Endothelial cell of umbilical vein (primary cell): ENCODE results near the gene IBA57. TPM values are rescaled to one million over a fixed set of nuclear protein-coding genes. Genes with fewer than 3 reads are reported as not detected.
A peak's percentile ranks its signal among the peaks of the same experiment; 100 is the strongest.

ENCODE experiments used
- BruUV-seq: library from RNA; stranded (reverse); fragments of 400-500 nt; replicated peaks from 2 replicates; lab custom pipeline; 2021; lab: Mats Ljungman, UMichigan
- CTCF ChIA-PET: fragments of 300-600, 350-600 bp; sonication (Branson Sonifier 250); formaldehyde crosslinking; loops from one replicate; lab custom pipeline; 2021; ENCODE audit warnings: antibody characterized with exemption, inconsistent platforms; lab: Charles Lee
- POLR2A ChIA-PET: fragments of 300-600, 350-600 bp; sonication (Branson Sonifier 250); formaldehyde crosslinking; loops from one replicate; lab custom pipeline; 2021; ENCODE audit warnings: antibody characterized with exemption, inconsistent platforms; lab: Charles Lee
- DNase-seq: peaks from one replicate; pipeline ENCODE4 v3.0.0-alpha.2; 2011; ENCODE audit warnings: low read depth, low spot score
- FAIRE-seq: peaks from 2 replicates; lab custom pipeline; 2011; peaks lifted over from hg19 to GRCh38; lab: Jason Lieb, UNC
- H2AFZ ChIP-seq: 2 replicates; pipeline ENCODE4 v1.6.0; 2012; ENCODE audit warnings: low read depth, low read length, control low read depth, inconsistent platforms
- H3K27ac ChIP-seq: 2 replicates; pipeline ENCODE4 v1.5.1; 2011; ENCODE audit warnings: low read depth, mild to moderate bottlenecking, control low read depth, low read length, moderate library complexity; ENCODE audit not compliant: insufficient read depth
- H3K27me3 ChIP-seq, 2 experiments: 2 replicates each; pipeline versions ENCODE4 v1.6.0 to v1.6.1; 2011; ENCODE audit warnings: low read length in 2 of 2, mixed read lengths in 1 of 2; ENCODE audit not compliant: control insufficient read depth in 2 of 2, insufficient read depth in 2 of 2
- H3K36me3 ChIP-seq, 2 experiments: 2 replicates in 1 of 2; 3 replicates in 1 of 2; pipeline ENCODE4 v1.5.1; 2011; ENCODE audit warnings: low read length in 2 of 2, mild to moderate bottlenecking in 1 of 2, moderate library complexity in 1 of 2; ENCODE audit not compliant: control insufficient read depth in 2 of 2, insufficient read depth in 2 of 2; ENCODE audit errors: extremely low read depth in 1 of 2
- H3K4me1 ChIP-seq: 3 replicates; pipeline ENCODE4 v1.5.1; 2011; ENCODE audit warnings: mild to moderate bottlenecking, low read length; ENCODE audit not compliant: control insufficient read depth, insufficient read depth; ENCODE audit errors: extremely low read depth
- H3K4me2 ChIP-seq: 2 replicates; pipeline ENCODE4 v1.6.1; 2011; ENCODE audit warnings: low read length, control low read depth, mixed read lengths; ENCODE audit not compliant: insufficient read depth
- H3K4me3 ChIP-seq, 3 experiments: fragments of 200-600 bp in 1 of 3; sonication (generic), shearing (Covaris generic) in 1 of 3; replicated peaks in 1 of 3; 2 replicates each; pipeline ENCODE4 v1.5.1; 2011 to 2016; ENCODE audit warnings: control low read depth in 3 of 3, low read length in 3 of 3, mild to moderate bottlenecking in 2 of 3, inconsistent platforms in 1 of 3, low read depth in 1 of 3, moderate library complexity in 1 of 3; ENCODE audit not compliant: insufficient read depth in 1 of 3
- H3K79me2 ChIP-seq: 2 replicates; pipeline ENCODE4 v1.6.0; 2012; ENCODE audit warnings: low read length, inconsistent platforms; ENCODE audit not compliant: control insufficient read depth, insufficient read depth
- H3K9ac ChIP-seq: replicated peaks from 2 replicates; pipeline ENCODE3; 2011; ENCODE audit warnings: low read length, control low read depth; ENCODE audit not compliant: insufficient read depth; ENCODE audit errors: extremely low read depth
- H3K9me1 ChIP-seq: replicated peaks from 3 replicates; pipeline ENCODE4 v1.6.0; 2011; ENCODE audit warnings: mild to moderate bottlenecking, low read length; ENCODE audit not compliant: control insufficient read depth, insufficient read depth; ENCODE audit errors: extremely low read depth
- H3K9me3 ChIP-seq: replicated peaks from 2 replicates; pipeline ENCODE4 v1.5.1; 2012; ENCODE audit warnings: low read length, inconsistent platforms; ENCODE audit not compliant: control insufficient read depth, insufficient read depth
- H4K20me1 ChIP-seq: replicated peaks from 2 replicates; pipeline ENCODE3; 2011; ENCODE audit warnings: mild to moderate bottlenecking, low read length; ENCODE audit not compliant: control insufficient read depth, insufficient read depth; ENCODE audit errors: extremely low read depth
- CTCF ChIP-seq, 2 donors: IDR thresholded peaks; 1 replicate in 1 of 2; 2 replicates in 1 of 2; pipeline ENCODE4 v1.5.1; 2011; ENCODE audit warnings: low read length in 2 of 2, mild to moderate bottlenecking in 2 of 2, moderate library complexity in 2 of 2, control low read depth in 1 of 2, inconsistent platforms in 1 of 2, low read depth in 1 of 2; ENCODE audit not compliant: insufficient read depth in 1 of 2; ENCODE audit errors: extremely low read depth in 1 of 2
- GATA2 ChIP-seq: IDR thresholded peaks from 2 replicates; pipeline ENCODE4 v1.7.0; 2011; ENCODE audit warnings: low read depth, mild to moderate bottlenecking, moderate library complexity, mixed read lengths, low read length; ENCODE audit not compliant: insufficient read length, insufficient read depth
- dilution Hi-C: fragments of 300-500 bp; cut with MboI; formaldehyde crosslinking; loops from one replicate; pipeline ENCODE4 v1.15.0; 2019; ENCODE audit warnings: low sequenced_read_pairs; ENCODE audit not compliant: extremely low pct_ligation_motif_present
- intact Hi-C: fragments of 100-400 bp; cut with micrococcal nuclease; formaldehyde crosslinking; loops from one replicate; pipeline ENCODE4 v1.10.0; 2022
- polyA plus RNA-seq, 4 experiments: library from polyadenylated mRNA; depleted of rRNA in 3 of 4; stranded (reverse) in 3 of 4; unstranded in 1 of 4; fragments of >200 nt; gene quantifications; 2 replicates each; pipeline versions ENCODE4 v1.2.1 to v1.2.3, GENCODE V29; 2011 to 2012; ENCODE audit warnings: missing spikeins in 1 of 4
- total RNA-seq: library from RNA; stranded (reverse); gene quantifications from 2 replicates; pipeline ENCODE4 v1.2.3, GENCODE V29; 2021

Gene IBA57
- total and polyA plus RNA-seq, 2 donors (not counting 3 experiments of a cell fraction or from before 2014, with no cell fraction given): 3.4 to 7.7 TPM

DNA sequence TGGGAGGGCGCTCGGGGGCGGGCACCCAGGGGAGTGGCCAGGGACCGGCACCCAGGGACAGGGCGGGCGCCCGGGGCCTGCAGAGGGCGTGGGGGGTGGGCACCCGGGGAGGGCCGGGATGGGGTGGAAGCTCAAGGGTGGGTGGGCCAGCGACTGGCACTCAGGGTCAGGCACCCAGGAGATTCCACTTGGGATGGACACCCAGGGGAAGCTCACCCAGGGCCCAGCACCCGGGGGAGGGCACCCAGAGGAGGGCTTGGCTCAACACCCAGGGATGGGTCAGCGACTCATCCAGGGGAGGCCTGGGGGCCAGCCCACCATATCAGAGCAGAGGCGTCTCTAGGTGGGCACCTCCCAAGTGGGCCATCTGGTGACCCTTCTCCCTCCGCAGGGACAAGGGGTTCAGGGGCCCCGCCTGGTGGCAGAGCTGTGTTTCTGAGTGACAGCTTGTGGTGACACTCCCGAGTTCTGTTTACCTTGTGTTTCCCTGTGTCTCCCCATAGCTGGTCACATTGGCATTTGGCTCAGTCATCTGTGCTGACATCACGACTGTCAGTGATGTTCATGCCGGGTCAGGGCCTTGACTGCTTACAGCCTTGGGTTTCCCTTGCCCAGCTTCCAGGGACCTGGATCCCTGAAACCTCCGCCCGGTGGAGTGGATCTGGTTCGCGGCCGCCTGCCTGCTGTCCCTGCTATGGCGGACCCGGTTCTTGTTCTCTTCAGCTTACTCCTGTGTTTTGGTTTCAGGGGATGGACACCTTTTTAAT is 749 bp downstream of the IBA57 start:
- no peaks in the 10 kb centered on the region for H3K27me3 ChIP-seq
- H3K4me1 ChIP-seq: peaks cover 29% of the 10 kb centered on the region
- peak overlapping the region; percentile 71 for H3K27ac ChIP-seq
- no TSS peak for BruUV-seq
- H3K4me2 ChIP-seq: peak overlapping the region; percentile 60
- no peaks in the 10 kb centered on the region for H4K20me1 ChIP-seq
- no peaks in the 10 kb centered on the region for H3K9me3 ChIP-seq
- FAIRE-seq (no peak), DNase-seq (no peak)
- H2AFZ ChIP-seq: no peak overlapping the region
- peak overlapping the region; percentile 70 for H3K9ac ChIP-seq
- no peaks in the 10 kb centered on the region for H3K36me3 ChIP-seq
- ChIA-PET CTCF (interaction anchor here (0.7 to 4.9 kb wide), 9 partner anchors 15 to 227 kb away, joined by 3 to 43 read pairs (median 4); no protein-coding TSS in a partner anchor), POLR2A (interaction anchor here (0.7 to 1.5 kb wide), 4 partner anchors 23 to 291 kb away, joined by 3 to 4 read pairs (median 3); partner anchors contain the start of gene GUK1)
- peak overlapping the region; percentile 6 to 67 (median 42) for H3K4me3 ChIP-seq
- H3K9me1 ChIP-seq: no peaks in the 10 kb centered on the region
- dilution Hi-C loops: no loop called here
- no peak for TF ChIP-seq GATA2
- TF ChIP-seq CTCF (IDR thresholded peaks at IDR 0.05; ENCODE audit: extremely low read depth in 1 of 2, insufficient read depth in 1 of 2, low read depth in 1 of 2, low read length in 2 of 2): peak in 1 of 2 donors; percentile 17
- intact Hi-C loops: loop anchor here (1.0 to 10.0 kb wide), 5 partner anchors 46 to 382 kb away; partner anchors contain the start of genes RNF187 and TRIM11
- peaks cover 10% of the 10 kb centered on the region for H3K79me2 ChIP-seq
